Vagina (tissue), 2 donors: Measurements from ENCODE around the gene MYO10. TPM values are rescaled to one million over a fixed set of nuclear protein-coding genes. Genes with fewer than 3 reads are reported as not detected.

Experiments used
- DNase-seq, 2 donors: peaks; one replicate each; pipeline ENCODE4 v3.0.0-alpha.2; 2017; ENCODE audit errors: extremely low spot score in 2 of 2
- H3K27ac ChIP-seq: fragments of 200-600 bp; sonication (generic); one replicate; pipeline ENCODE4 v1.5.1; 2019
- H3K27me3 ChIP-seq: fragments of 200-600 bp; sonication (generic); one replicate; pipeline ENCODE4 v1.5.1; 2019
- H3K36me3 ChIP-seq, 2 donors: fragments of 200-600 bp; sonication (generic); one replicate each; pipeline ENCODE4 v1.5.1; 2017 to 2019
- H3K4me1 ChIP-seq: fragments of 200-600 bp; sonication (generic); one replicate; pipeline ENCODE4 v1.5.1; 2019
- H3K4me3 ChIP-seq, 2 donors: fragments of 200-600 bp; sonication (generic); 1 replicate in 1 of 2; 2 replicates in 1 of 2; pipeline ENCODE4 v1.5.1; 2016 to 2019
- H3K9me3 ChIP-seq: fragments of 200-600 bp; sonication (generic); one replicate; pipeline ENCODE4 v1.5.1; 2019
- CTCF ChIP-seq, 3 experiments: fragments of 450-650 bp in 2 of 3; fragments of 200-600 bp in 1 of 3; sonication (generic) in 1 of 3; IDR thresholded peaks; one replicate each; pipeline ENCODE4 v1.5.1; 2017 to 2019; ENCODE audit warnings: antibody characterized with exemption in 3 of 3, mild to moderate bottlenecking in 2 of 3, moderate library complexity in 2 of 3
- POLR2A ChIP-seq, 2 donors: fragments of 450-650 bp; IDR thresholded peaks; one replicate each; pipeline ENCODE4 v1.6.1; 2017; ENCODE audit warnings: antibody characterized with exemption in 2 of 2, mild to moderate bottlenecking in 2 of 2, moderate library complexity in 2 of 2
- POLR2AphosphoS5 ChIP-seq, 2 donors: sonication (generic); formaldehyde crosslinking; IDR thresholded peaks; one replicate each; pipeline ENCODE4 v1.9.0; 2017; ENCODE audit warnings: antibody characterized with exemption in 2 of 2, mild to moderate bottlenecking in 2 of 2, low read depth in 1 of 2; ENCODE audit not compliant: insufficient read depth in 1 of 2
- intact Hi-C: fragments of 100-400 bp; cut with DNase I; formaldehyde crosslinking; loops from one replicate; pipeline ENCODE4 v1.15.1; 2023
- total RNA-seq: library from RNA; depleted of rRNA; stranded (reverse); fragments of >200 nt; gene quantifications from one replicate; pipeline ENCODE4 v1.2.3, GENCODE V29; 2016

The MYO10 gene
- total RNA-seq, 1 donor from 2014 or later, result 22.1 TPM

GRCh38 chr5:16881251-16881650, 54.8 kb downstream of the MYO10 start:
- Histone ChIP-seq H3K4me1 (peaks cover 37% of the 10 kb centered on the region), H3K27ac (no peak overlapping the region), H3K36me3 (no peaks in the 10 kb centered on the region), H3K9me3 (no peaks in the 10 kb centered on the region), H3K27me3 (no peaks in the 10 kb centered on the region), H3K4me3 (no peak overlapping the region)
- intact Hi-C loops, result no loop called here
- TF ChIP-seq POLR2A (IDR thresholded peaks at IDR 0.05) (no peak), POLR2AphosphoS5 (IDR thresholded peaks at IDR 0.05; ENCODE audit: insufficient read depth in 1 of 2, low read depth in 1 of 2) (no peak), CTCF (IDR thresholded peaks at IDR 0.05) (no peak)
- DNase-seq, result no peak

DNA sequence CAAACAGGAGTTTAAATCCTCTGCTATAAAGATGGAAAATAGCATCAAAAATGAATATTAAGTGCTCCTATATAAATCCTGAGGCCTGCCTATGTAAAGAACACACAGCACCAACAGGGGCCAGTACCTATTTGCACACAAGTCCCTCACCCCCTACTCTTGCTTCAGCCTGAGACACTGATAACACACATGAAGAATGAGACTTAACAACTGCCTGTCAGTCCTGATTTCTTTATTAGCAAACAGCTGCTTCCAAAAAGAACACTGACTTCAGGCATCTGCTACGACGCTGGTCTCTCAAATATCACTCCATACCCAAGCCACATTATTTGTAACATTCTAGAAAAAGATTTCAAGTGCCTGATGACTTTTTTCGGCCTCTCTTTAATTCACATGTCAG, 55.5 kb downstream of the MYO10 start:
- Histone ChIP-seq H3K36me3 (no peaks in the 10 kb centered on the region), H3K4me3 (no peak overlapping the region), H3K4me1 (peaks cover 33% of the 10 kb centered on the region), H3K27me3 (no peaks in the 10 kb centered on the region), H3K27ac (no peak overlapping the region), H3K9me3 (no peaks in the 10 kb centered on the region)
- no peak for DNase-seq
- intact Hi-C loops, result no loop called here
- TF ChIP-seq POLR2A (IDR thresholded peaks at IDR 0.05) (no peak), POLR2AphosphoS5 (IDR thresholded peaks at IDR 0.05; ENCODE audit: insufficient read depth in 1 of 2, low read depth in 1 of 2) (no peak), CTCF (IDR thresholded peaks at IDR 0.05) (no peak)

DNA sequence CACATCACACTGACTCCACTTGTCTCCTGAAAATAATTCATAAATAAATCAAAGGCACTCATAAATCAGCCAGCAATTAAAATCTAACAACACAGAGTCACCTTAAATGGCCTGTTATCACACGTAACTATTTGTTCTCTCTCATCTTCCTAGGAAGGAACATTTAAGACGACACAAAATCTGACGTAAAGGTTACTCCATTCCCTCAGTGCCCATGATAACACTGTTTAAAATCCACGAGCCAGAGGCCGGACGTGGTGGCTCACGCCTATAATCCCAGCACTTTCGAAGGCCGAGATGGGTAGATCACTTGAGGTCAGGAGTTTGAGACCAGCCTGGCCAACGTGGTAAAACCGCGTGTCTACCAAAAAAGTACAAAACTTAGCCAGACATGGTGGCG, 56.4 kb downstream of the MYO10 start:
- intact Hi-C loops, result no loop called here
- Histone ChIP-seq H3K9me3 (no peaks in the 10 kb centered on the region), H3K27ac (no peak overlapping the region), H3K4me3 (no peak overlapping the region), H3K4me1 (peaks cover 27% of the 10 kb centered on the region), H3K36me3 (no peaks in the 10 kb centered on the region), H3K27me3 (no peaks in the 10 kb centered on the region)
- TF ChIP-seq CTCF (IDR thresholded peaks at IDR 0.05), result no peak
- no peak for TF ChIP-seq POLR2A (IDR thresholded peaks at IDR 0.05)
- no peak for TF ChIP-seq POLR2AphosphoS5 (IDR thresholded peaks at IDR 0.05; ENCODE audit: insufficient read depth in 1 of 2, low read depth in 1 of 2)
- DNase-seq, result no peak

GRCh38 chr5:16879191-16879590, 56.9 kb downstream of the MYO10 start:
- no peak for DNase-seq

More at GRCh38 chr5:16879191-16879590, 56.9 kb downstream of the MYO10 start:
- H3K36me3 ChIP-seq, result no peaks in the 10 kb centered on the region
- intact Hi-C loops, result no loop called here
- H3K9me3 ChIP-seq, result no peaks in the 10 kb centered on the region
- no peak for TF ChIP-seq POLR2A (IDR thresholded peaks at IDR 0.05)
- TF ChIP-seq POLR2AphosphoS5 (IDR thresholded peaks at IDR 0.05; ENCODE audit: insufficient read depth in 1 of 2, low read depth in 1 of 2), result no peak
- no peak for TF ChIP-seq CTCF (IDR thresholded peaks at IDR 0.05)
- no peak overlapping the region for H3K27ac ChIP-seq
- H3K27me3 ChIP-seq, result no peaks in the 10 kb centered on the region
- no peak overlapping the region for H3K4me3 ChIP-seq
- H3K4me1 ChIP-seq, result peaks cover 23% of the 10 kb centered on the region
